Measurements from ENCODE around the gene RHOV.

- no peak for TF ChIP-seq POLR2A (IDR thresholded peaks at IDR 0.05)
- TF ChIP-seq, protein P1, sequence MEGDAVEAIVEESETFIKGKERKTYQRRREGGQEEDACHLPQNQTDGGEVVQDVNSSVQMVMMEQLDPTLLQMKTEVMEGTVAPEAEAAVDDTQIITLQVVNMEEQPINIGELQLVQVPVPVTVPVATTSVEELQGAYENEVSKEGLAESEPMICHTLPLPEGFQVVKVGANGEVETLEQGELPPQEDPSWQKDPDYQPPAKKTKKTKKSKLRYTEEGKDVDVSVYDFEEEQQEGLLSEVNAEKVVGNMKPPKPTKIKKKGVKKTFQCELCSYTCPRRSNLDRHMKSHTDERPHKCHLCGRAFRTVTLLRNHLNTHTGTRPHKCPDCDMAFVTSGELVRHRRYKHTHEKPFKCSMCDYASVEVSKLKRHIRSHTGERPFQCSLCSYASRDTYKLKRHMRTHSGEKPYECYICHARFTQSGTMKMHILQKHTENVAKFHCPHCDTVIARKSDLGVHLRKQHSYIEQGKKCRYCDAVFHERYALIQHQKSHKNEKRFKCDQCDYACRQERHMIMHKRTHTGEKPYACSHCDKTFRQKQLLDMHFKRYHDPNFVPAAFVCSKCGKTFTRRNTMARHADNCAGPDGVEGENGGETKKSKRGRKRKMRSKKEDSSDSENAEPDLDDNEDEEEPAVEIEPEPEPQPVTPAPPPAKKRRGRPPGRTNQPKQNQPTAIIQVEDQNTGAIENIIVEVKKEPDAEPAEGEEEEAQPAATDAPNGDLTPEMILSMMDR (IDR thresholded peaks at IDR 0.05), result no peak
These were observed 992 bp downstream of the RHOV start for GRCh38 chr15:40872791-40873693.

All from stomach (tissue), 4 donors.